NCI-H2227 (cell line): ENCODE measurements around the gene TBK1.

Experiments used
- DNase-seq: peaks from one replicate; lab custom pipeline; 2025; ENCODE audit not compliant: unreplicated experiment; lab: John Stamatoyannopoulos, UW

The TBK1 gene

GRCh38 chr12:64451687-64452558, at the start of gene TBK1:
Gene TBK1 (plus strand): TSS chr12:64452120. CDS start chr12:64455871, 3,751 bp downstream.
- DNase-seq: peak; percentile 93

DNA sequence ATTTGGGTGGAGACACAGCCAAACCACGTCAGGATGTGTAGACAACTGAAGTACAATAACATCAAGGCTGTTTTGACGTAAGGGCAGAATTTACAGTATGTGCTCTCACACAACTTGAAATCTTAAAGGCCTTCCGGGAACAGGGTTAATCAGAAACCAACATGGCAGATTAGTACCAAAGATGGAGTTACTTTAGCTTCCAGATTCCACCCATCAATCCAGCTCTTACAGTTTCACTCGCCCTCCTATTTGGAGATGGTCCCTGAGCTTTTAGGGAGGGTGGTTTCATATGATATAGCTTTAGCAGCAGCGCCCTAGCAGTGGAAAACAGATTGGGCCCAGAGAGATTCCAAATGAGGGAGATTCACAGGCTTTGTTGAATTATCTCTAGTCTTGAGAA, 49.7 kb upstream of the TBK1 start:
- no peak for DNase-seq

GRCh38 chr12:64403707-64404469, 48.0 kb upstream of the TBK1 start, which contains the start of gene XPOT:
Gene XPOT (plus strand): TSS chr12:64404392. CDS start chr12:64410036, 5,644 bp downstream.
- DNase-seq: peak; percentile 98

- DNase-seq: peak; percentile 90
These were observed 47.3 kb upstream of the TBK1 start for GRCh38 chr12:64404470-64405256.

DNA sequence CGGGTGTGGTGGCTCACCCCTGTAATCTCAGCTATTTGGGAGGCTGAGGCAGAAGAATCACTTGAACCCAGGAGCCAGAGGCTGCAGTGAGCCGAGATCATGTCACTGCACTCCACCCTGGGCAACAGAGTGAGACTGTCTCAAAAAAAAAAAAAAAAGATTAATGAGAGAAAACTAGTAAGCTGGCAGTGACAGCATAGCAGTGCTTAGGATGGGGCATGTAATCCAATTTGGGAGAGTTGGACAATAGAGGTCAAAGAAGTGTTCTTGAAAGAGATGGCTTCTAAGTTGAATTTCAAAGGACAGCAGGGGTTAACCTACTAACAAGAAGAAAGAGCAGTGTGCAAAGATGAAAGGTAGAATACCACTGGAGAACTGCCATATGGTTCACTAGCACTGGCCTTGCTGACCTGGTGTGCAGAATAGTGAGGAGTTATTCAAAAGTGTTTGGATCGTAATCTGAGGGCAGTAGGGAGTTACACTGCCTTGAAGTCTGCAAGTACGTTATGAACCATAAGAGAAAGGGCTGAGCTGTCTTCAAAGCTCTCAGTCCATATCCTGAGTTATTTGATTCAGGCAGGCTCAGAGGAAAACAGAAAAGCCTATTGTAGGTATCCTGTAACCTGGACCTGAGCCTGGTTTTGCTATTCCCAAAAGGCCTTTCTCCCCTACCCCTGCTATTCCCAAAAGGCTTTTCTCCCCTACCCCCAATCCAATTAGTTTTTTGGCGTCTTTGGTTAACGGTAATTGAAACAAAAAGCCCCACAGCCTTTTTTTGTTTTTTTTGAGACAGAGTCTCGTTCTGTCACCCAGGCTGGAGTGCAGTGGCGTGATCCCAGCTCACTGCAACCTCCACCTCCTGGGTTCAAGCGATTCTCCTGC, 44.3 kb upstream of the TBK1 start:
- no peak for DNase-seq

DNA sequence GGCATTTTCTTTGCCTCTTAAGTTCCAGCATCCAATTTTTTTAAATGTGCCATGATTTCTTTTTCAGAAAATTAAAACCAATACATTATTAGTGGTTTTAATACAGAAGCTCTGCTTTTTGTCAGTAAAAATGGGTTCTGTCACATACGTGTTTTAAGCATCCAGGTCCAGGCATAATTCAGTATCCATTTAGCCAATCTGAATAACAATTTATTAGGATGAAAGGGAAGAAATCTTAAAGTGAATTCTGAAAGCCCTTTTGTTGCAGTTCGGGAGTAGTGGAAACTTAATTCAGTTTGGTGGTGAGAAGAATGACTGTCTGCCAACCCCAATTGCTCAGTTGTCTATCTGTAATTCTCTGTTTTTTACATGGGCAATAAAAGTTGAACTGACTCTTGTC, 40.5 kb upstream of the TBK1 start:
- DNase-seq: no peak

- DNase-seq: no peak
These were observed 39.5 kb upstream of the TBK1 start for GRCh38 chr12:64412459-64412858.

GRCh38 chr12:64413884-64414283, 38.0 kb upstream of the TBK1 start:
- no peak for DNase-seq

DNA sequence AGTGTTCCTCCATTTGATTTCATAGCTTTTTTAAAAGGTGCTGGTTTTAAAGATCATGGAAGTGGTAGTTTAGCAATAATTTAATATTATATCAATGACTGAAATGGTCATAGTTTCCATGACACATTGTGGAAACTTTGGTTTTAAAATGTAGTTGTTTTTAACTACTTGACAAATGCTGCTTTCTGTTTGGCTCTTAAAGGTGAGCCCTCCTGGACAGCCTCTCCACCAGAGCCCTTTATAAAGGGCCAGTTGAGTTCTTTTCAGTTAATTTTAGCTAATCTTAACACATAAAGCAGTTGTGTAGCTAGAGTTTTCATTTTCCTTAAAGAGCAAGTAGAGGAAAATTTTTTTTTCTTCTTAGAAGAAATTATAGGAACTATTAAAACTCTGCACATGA, 33.7 kb upstream of the TBK1 start:
- DNase-seq: no peak

DNA sequence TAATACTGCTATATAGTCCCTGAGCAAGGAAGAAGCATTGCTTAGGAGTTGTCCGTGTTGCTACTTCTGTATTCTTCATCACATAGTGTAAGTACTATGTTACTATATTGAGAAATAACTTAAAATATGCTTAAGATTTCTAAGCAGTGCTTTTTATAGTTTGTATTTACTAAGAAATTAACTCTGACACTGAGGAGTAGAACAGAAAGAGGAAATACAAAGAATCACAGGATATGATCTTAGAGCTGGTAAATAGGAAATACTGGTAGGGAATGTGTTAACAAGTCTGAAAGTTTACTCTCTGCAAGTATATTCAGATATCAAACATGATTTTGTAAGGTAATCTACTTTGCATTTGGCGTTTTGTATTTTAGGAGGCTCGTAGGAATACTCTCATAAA, 32.2 kb upstream of the TBK1 start:
- no peak for DNase-seq

GRCh38 chr12:64427988-64428387, 23.9 kb upstream of the TBK1 start:
- no peak for DNase-seq

- no peak for DNase-seq
These were observed 23.0 kb upstream of the TBK1 start for GRCh38 chr12:64428956-64429355.

DNA sequence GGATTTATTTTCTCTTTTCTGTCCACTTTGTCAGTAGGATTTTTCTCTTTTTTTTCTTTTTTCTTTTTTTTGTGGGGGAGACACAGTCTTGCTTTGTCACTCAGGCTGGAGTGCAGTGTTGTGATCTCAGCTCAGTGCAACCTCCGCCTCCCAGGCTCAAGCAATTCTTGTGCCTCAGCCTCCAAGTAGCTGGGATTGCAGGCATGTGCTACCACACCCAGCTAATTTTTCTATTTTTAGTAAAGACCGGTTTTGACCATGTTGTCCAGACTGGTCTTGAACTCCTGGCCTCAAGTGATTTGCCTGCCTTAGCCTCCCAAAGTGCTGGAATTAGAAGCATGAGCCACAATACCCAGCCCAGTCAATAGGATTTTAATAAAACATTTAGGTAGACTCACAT, 21.0 kb upstream of the TBK1 start:
- no peak for DNase-seq

DNA sequence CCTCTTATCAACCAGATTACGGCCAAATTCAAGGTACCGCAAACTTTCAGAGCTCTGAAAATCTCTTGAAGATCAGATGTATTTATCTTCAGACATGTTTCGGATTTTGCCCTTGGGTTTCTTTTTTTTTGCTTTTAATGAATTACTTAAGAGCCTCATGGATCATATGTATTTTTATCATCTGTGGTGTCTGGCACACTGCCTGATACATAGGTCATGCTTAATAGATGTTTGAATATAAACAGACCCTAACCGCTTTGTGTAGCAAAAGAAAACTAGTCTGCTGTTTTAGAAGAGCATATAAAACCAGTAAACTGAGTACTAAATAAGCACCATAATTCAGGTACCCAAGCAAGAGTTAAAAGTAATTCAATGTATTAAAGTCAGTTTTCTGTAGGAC, 20.1 kb upstream of the TBK1 start:
- DNase-seq: no peak

GRCh38 chr12:64433915-64434314, 18.0 kb upstream of the TBK1 start:
- no peak for DNase-seq

DNA sequence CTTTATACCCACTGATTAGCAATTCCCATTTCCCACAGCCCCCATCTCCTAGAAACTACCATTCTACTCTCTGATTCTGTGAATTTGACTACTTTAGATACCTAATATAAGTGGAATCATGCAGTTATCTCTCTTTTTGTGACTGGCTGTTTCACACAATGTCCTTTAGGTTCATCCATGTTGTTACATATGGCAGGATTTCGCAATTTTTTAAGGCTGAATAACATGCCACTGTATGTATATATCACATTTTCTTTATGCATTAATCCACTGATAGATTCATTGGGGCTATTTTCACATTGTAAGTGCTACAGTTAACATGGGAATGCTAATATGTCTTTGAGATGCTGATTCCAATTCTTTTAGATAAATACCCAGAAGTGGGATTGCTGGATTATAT, 11.8 kb upstream of the TBK1 start:
- no peak for DNase-seq

DNA sequence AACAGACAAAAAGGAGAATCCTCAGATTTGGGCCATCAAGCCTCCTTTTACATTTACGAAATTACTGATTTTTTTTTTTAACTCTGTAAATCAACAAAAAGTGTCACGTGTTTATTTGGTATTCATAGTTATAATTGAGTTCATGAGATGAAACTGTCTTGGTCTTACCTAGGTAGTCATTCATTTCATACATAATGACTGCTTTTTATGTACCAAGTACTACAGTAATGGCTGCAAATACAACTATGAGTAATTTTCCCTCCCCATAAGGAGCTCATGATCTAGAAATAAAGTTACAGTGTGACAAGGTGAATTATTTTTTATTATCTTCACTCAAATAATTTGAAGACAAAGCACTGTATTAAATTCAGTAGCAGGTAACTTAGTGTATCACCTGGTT, 6.4 kb upstream of the TBK1 start:
- no peak for DNase-seq

DNA sequence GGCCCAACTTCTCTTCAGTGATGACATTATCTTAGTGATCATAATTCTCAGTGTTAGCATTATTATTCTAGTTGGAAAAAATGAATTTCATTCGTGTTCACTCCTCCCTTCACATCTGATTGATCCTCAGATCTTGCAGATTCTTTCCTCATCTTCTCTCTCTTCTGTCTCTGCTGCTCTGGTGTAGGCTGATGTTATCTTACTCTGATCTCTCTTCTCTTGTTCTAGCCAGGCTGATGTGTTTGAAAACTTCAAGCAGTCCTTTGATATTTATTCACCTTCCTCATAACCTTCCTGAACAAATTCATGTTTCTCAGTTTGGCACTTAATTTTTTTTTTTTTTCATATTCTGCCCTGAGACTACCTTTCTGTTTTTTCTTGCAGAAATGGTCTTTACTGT, 5.6 kb upstream of the TBK1 start:
- no peak for DNase-seq

DNA sequence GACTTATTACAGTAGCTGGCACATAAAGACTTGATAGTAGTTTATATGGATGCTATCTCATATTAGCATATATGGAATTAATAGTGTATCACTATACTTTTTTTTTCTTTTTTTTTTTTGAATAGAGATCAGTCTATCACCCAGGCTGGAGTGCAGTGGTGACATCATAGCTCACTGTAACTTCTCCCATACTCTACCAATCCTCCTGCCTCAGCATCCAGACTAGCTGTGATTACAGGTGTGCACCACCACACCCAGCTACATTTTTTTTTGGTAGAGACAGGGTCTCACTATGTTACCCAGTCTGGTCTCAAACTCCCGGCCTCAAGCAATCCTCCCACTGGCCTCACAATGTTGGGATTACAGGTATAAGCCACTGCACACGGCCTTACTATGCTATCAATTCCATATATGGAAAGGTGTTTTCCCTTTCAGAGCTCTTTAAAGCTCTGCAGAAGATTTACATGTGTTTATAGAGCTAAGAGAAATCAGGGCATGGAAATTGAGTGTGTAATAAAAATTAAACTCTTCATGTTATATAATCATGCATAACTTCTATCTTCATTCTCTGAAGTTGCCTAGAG, 1.8 kb upstream of the TBK1 start:
- no peak for DNase-seq
